AG09309 (cell line): ENCODE measurements around the gene WIPI1.

Experiments
- DNase-seq: peaks from one replicate; pipeline ENCODE4 v3.0.0-alpha.2; 2010; ENCODE audit warnings: low read depth
- H3K4me3 ChIP-seq: 2 replicates; pipeline ENCODE4 v1.5.1; 2011; ENCODE audit warnings: mild to moderate bottlenecking, low read depth, low read length, moderate library complexity; ENCODE audit not compliant: control insufficient read depth
- TF ChIP-seq, protein P1 (sequence below): IDR thresholded peaks from 2 replicates; pipeline ENCODE4 v1.5.1; 2011; ENCODE audit warnings: mild to moderate bottlenecking, low read depth, low read length, inconsistent platforms; ENCODE audit not compliant: insufficient read depth, control insufficient read depth; ENCODE audit errors: missing control alignments

Gene WIPI1

DNA sequence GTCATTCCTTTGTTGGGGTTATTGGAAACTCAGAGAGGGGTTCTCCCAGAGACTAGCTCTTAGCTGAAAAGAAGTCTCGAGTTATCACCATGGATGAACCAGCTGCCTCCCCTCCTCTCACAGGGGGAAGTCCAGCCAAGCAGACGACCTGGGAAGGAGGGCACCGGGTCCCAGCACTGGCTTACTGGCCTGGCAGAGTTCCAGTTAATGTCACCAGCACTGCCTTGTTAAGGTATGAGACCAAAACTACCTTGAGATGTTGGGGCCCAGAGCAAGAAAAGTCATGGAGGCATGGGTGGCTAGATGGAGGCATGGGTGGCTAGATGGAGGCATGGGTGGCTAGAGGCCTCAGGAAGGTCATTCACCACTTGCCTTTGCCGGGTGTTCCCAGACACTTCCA lies 72.4 kb downstream of the WIPI1 start:
- no peak for DNase-seq
- no peak overlapping the region for H3K4me3 ChIP-seq
- TF ChIP-seq, protein P1, sequence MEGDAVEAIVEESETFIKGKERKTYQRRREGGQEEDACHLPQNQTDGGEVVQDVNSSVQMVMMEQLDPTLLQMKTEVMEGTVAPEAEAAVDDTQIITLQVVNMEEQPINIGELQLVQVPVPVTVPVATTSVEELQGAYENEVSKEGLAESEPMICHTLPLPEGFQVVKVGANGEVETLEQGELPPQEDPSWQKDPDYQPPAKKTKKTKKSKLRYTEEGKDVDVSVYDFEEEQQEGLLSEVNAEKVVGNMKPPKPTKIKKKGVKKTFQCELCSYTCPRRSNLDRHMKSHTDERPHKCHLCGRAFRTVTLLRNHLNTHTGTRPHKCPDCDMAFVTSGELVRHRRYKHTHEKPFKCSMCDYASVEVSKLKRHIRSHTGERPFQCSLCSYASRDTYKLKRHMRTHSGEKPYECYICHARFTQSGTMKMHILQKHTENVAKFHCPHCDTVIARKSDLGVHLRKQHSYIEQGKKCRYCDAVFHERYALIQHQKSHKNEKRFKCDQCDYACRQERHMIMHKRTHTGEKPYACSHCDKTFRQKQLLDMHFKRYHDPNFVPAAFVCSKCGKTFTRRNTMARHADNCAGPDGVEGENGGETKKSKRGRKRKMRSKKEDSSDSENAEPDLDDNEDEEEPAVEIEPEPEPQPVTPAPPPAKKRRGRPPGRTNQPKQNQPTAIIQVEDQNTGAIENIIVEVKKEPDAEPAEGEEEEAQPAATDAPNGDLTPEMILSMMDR, result no peak

- no peak overlapping the region for H3K4me3 ChIP-seq
- no peak for DNase-seq
- TF ChIP-seq, protein P1, result no peak
Observed at GRCh38 chr17:68384471-68384870, 72.8 kb downstream of the WIPI1 start.

DNA sequence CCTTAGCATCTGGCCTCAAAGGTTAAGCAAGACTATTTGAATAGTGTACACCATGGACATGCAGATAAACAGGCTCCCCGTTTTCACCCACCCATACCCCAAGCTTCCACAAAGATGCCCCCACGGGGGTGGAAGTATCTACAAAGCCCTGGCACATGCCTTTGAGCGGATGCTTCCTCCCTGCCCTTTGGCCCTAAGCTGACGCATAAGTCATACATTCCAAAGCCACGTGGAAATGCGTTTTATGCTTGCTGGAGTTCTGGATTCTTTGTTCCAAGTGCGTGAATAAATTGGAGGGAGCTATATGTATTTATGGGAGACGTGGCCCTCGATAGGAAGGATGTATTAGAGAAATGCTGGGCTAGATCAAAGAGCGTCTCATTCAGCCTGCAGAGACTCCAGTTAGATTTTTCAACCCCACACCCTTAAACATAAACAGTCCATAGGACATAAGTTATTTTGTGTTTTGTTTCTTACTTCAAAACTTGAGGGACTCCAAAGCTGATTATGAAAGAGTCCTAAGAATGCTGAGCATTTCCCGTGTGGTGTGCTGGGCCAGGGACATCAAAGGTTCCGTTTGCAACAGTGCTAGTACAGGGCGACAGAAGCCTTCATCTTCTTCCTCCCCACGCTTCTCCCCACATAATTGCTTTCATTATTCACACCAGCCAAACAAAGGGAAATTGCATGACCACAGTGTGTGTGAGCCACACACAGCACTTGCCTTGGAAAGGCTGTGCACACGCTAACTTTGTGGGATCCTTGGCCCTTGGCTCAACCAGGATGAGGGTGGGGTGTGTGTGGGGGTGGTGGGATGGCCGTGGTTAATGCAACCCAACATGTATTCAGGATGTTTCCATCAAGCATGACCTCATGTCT lies 73.6 kb downstream of the WIPI1 start:
- DNase-seq, result peak; percentile 80
- TF ChIP-seq, protein P1, result no peak
- peak overlapping the region; percentile 11; the same call in 1 of the 2 replicates for H3K4me3 ChIP-seq

- no peak for DNase-seq
- TF ChIP-seq, protein P1, result no peak
- H3K4me3 ChIP-seq, result no peak overlapping the region
Observed at GRCh38 chr17:68383120-68383442, 74.2 kb downstream of the WIPI1 start.

GRCh38 chr17:68382582-68383085 lies 74.7 kb downstream of the WIPI1 start:
- no peak for DNase-seq
- no peak overlapping the region for H3K4me3 ChIP-seq
- TF ChIP-seq, protein P1, result no peak

- peak; percentile 97 for DNase-seq
- H3K4me3 ChIP-seq, result no peak overlapping the region
- TF ChIP-seq, protein P1, result no peak
Observed at GRCh38 chr17:68381076-68381900, 76.0 kb downstream of the WIPI1 start.
